ENCODE measurements around the gene FBXL19. TPM values are rescaled to one million over a fixed set of nuclear protein-coding genes. Genes with fewer than 3 reads are reported as not detected.

The FBXL19 gene
- total RNA-seq, 1 experiment from 2014 or later: 70.8 TPM

DNA sequence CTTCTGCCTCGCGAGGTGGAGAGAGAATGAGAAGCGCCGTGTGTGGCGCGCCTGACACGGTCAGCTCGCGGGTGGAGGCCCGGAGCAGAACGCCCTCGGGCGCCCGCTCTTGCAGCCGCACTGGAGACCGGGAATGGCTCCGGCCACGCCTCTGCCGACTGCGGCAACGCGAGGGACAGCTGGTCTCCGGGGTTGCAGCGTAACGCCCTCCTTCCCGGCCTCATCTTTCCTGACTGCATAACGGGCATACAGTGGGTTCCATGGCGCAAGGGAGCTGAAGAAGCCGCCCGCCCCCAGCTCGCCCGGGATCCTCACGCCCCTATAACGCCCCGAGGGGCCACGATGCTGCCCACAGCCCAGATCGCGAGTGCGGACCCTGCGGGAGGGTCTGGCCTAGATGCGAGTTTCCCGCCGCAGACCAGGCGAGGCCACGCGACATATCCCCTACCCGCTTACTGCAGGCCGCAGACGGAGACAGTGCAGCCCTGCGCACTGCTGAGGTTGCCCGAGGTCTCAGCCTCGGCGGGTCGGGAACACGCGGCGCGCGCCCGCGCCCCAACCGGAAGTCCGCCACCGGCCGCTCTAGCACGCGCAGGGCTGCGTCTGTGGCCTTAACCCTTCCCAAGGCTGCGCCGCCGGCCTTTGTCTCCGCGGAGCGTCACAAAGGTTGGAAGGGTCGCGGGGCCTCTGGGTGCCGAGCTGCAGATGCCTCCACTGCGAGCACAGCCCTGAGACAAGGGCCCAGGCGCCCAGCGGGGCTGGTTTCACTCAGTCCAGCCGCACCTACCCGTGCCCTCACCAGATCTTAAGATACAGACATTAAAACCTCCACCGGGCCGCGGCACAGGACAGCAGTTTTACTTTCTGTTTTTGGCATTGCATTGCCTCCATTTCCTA, 48.3 kb upstream of the FBXL19 start:
- H3K9me2 ChIP-seq (ENCODE audit: insufficient read depth): no peaks in the 10 kb centered on the region
- H2AFZ ChIP-seq: peak overlapping the region; percentile 98
- DNase-seq: peak; percentile 75 to 94
- intact Hi-C loops (cut with micrococcal nuclease; ENCODE audit: unreplicated experiment): loop anchor here (1.0 to 2.0 kb wide), 4 partner anchors 19 to 88 kb away; partner anchors contain the start of genes BCL7C, FBXL19 and ZNF629
- BruUV-seq (replicated peaks): TSS peak; percentile 66
- H3K4me3 ChIP-seq: peak overlapping the region; percentile 97
- H3K9me3 ChIP-seq (ENCODE audit: insufficient read depth, low read depth): no peaks in the 10 kb centered on the region
- ChIA-PET POLR2A (ENCODE audit: unreplicated experiment) (interaction anchor here (0.5 to 0.7 kb wide), 3 partner anchors 88 to 1003 kb away, joined by 3 read pairs; partner anchors contain the start of gene ZNF629), CTCF (interaction anchor here (0.6 kb wide), 1 partner anchor 45 kb away, joined by 5 read pairs; no protein-coding TSS in a partner anchor)
- H3K79me2 ChIP-seq (ENCODE audit: low read depth): peaks cover 24% of the 10 kb centered on the region
- peaks cover 18% of the 10 kb centered on the region for H3K4me1 ChIP-seq (replicated peaks; ENCODE audit: insufficient read depth)
- peak overlapping the region; percentile 48 for H3K27ac ChIP-seq
- H4K20me1 ChIP-seq (ENCODE audit: insufficient read depth): no peaks in the 10 kb centered on the region
- H3K4me2 ChIP-seq: peak overlapping the region; percentile 92
- peaks cover 27% of the 10 kb centered on the region for H3F3A ChIP-seq (ENCODE audit: insufficient read depth, low read depth)
- TF ChIP-seq EZH2 (IDR thresholded peaks at IDR 0.05; ENCODE audit: low read depth): no peak
- TF ChIP-seq, protein P1, sequence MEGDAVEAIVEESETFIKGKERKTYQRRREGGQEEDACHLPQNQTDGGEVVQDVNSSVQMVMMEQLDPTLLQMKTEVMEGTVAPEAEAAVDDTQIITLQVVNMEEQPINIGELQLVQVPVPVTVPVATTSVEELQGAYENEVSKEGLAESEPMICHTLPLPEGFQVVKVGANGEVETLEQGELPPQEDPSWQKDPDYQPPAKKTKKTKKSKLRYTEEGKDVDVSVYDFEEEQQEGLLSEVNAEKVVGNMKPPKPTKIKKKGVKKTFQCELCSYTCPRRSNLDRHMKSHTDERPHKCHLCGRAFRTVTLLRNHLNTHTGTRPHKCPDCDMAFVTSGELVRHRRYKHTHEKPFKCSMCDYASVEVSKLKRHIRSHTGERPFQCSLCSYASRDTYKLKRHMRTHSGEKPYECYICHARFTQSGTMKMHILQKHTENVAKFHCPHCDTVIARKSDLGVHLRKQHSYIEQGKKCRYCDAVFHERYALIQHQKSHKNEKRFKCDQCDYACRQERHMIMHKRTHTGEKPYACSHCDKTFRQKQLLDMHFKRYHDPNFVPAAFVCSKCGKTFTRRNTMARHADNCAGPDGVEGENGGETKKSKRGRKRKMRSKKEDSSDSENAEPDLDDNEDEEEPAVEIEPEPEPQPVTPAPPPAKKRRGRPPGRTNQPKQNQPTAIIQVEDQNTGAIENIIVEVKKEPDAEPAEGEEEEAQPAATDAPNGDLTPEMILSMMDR (conservative IDR thresholded peaks at IDR 0.05): no peak
- H3K27me3 ChIP-seq (ENCODE audit: insufficient read depth, low read depth): no peaks in the 10 kb centered on the region
- H3K36me3 ChIP-seq (ENCODE audit: low read depth): no peaks in the 10 kb centered on the region

DNA sequence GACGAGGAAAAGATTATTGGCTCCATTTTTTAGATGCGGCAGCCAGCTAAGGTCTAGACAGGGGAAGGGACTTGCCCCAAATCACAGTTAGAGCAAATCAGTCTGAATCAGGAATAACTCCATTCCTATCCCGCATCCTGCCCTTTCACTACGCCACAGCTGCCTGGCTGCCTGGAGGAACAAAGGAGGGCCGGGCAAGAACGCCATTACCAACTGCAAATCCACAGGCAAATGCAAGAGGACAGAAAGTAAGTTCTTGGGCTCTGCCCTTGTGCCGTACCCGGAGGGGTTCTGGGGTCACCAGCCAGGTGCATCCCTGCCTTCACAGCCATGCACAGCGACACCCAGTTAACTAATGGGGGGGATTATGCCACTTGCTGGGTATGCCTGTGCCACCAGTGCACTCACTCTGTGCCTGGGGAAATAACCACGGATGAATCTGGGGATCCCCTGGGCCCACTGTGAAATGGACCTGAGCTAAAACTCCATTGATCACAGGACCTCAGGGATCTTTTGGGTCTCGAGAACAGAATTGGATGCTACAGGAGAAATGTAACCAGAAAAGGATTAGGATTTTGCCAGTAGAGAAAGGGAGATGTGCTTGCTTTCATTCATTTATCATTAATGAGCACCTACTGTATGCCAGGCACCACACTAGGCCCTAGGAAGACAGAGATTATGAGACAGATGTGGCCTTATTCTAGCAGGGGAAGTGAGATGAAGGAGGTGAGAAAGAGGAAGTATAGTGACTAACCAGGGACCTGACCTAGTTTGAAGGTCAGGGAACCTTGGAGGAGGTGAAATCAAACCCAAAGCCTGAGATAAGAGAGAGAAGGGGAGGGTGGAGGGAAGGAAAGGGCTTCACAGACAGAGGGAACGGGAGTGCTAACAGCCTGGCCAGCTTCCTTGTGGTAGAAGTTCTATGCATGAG, 47.2 kb upstream of the FBXL19 start:
- Histone ChIP-seq H3K27ac (peak overlapping the region; percentile 48; the same call in 1 of the 2 replicates), H2AFZ (peak overlapping the region; percentile 98), H4K20me1 (ENCODE audit: insufficient read depth) (no peaks in the 10 kb centered on the region), H3K4me3 (peak overlapping the region; percentile 97), H3K4me2 (peak overlapping the region; percentile 92), H3K4me1 (replicated peaks; ENCODE audit: insufficient read depth) (peaks cover 18% of the 10 kb centered on the region), H3K9me2 (ENCODE audit: insufficient read depth) (no peaks in the 10 kb centered on the region), H3F3A (ENCODE audit: insufficient read depth, low read depth) (peaks cover 27% of the 10 kb centered on the region), H3K36me3 (ENCODE audit: low read depth) (no peaks in the 10 kb centered on the region), H3K27me3 (ENCODE audit: insufficient read depth, low read depth) (no peaks in the 10 kb centered on the region), H3K9me3 (ENCODE audit: insufficient read depth, low read depth) (no peaks in the 10 kb centered on the region), H3K79me2 (ENCODE audit: low read depth) (peaks cover 24% of the 10 kb centered on the region)
- no TSS peak for BruUV-seq (replicated peaks)
- ChIA-PET POLR2A (ENCODE audit: unreplicated experiment) (no interaction called here), CTCF (no interaction called here)
- TF ChIP-seq EZH2 (IDR thresholded peaks at IDR 0.05; ENCODE audit: low read depth): no peak
- TF ChIP-seq, protein P1 (conservative IDR thresholded peaks at IDR 0.05): no peak
- intact Hi-C loops (cut with micrococcal nuclease; ENCODE audit: unreplicated experiment): loop anchor here (1.0 to 2.0 kb wide), 4 partner anchors 18 to 89 kb away; partner anchors contain the start of genes BCL7C, FBXL19 and ZNF629
- DNase-seq: peak; percentile 29 to 35

DNA sequence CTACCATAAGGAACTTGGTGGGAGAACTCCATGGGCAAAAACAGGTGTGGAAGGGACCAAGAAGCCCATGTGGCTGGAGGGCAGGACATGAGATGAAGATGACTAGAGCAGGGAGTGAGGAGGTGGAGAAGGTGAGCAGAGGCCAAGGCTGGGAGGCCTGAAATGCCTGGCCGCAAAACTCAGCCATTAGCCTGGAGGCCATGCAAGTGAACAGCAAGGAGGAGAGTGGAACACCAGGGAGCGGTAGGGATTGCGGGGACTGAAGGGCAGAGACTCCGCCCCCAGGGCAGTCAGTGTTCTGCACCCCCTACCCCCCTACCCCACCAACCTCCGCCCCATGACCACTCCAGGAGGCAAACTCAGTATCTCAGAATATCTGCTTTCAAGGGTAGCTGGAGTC, 46.5 kb upstream of the FBXL19 start:
- no TSS peak for BruUV-seq (replicated peaks)
- ChIA-PET CTCF (no interaction called here), POLR2A (ENCODE audit: unreplicated experiment) (no interaction called here)

More for the DNA sequence above, 46.5 kb upstream of the FBXL19 start:
- no peak overlapping the region for H2AFZ ChIP-seq
- no peaks in the 10 kb centered on the region for H3K27me3 ChIP-seq (ENCODE audit: insufficient read depth, low read depth)
- H3K4me2 ChIP-seq: peak overlapping the region; percentile 92
- H3K36me3 ChIP-seq (ENCODE audit: low read depth): no peaks in the 10 kb centered on the region
- H3K27ac ChIP-seq: no peak overlapping the region
- no peaks in the 10 kb centered on the region for H3K9me3 ChIP-seq (ENCODE audit: insufficient read depth, low read depth)
- no peak overlapping the region; the same call in 1 of the 2 replicates for H3K4me3 ChIP-seq
- no peak for DNase-seq
- H3K79me2 ChIP-seq (ENCODE audit: low read depth): peaks cover 24% of the 10 kb centered on the region
- H3F3A ChIP-seq (ENCODE audit: insufficient read depth, low read depth): peaks cover 29% of the 10 kb centered on the region
- no peaks in the 10 kb centered on the region for H3K9me2 ChIP-seq (ENCODE audit: insufficient read depth)
- H4K20me1 ChIP-seq (ENCODE audit: insufficient read depth): no peaks in the 10 kb centered on the region
- peaks cover 18% of the 10 kb centered on the region for H3K4me1 ChIP-seq (replicated peaks; ENCODE audit: insufficient read depth)
- intact Hi-C loops (cut with micrococcal nuclease; ENCODE audit: unreplicated experiment): no loop called here
- no peak for TF ChIP-seq EZH2 (IDR thresholded peaks at IDR 0.05; ENCODE audit: low read depth)
- TF ChIP-seq, protein P1 (conservative IDR thresholded peaks at IDR 0.05): no peak
